LoVo (cell line): ENCODE results near the gene LIN7A.

Source experiments
- DNase-seq: peaks from one replicate; pipeline ENCODE4 v3.0.0-alpha.2; 2016; ENCODE audit warnings: low spot score

Gene LIN7A, protein sequence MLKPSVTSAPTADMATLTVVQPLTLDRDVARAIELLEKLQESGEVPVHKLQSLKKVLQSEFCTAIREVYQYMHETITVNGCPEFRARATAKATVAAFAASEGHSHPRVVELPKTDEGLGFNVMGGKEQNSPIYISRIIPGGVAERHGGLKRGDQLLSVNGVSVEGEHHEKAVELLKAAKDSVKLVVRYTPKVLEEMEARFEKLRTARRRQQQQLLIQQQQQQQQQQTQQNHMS

GRCh38 chr12:80937391-80938238 is at the start of gene LIN7A:
LIN7A (minus strand) TSS chr12:80937934; CDS start chr12:80937722, 212 bp downstream.
- DNase-seq, result no peak

DNA sequence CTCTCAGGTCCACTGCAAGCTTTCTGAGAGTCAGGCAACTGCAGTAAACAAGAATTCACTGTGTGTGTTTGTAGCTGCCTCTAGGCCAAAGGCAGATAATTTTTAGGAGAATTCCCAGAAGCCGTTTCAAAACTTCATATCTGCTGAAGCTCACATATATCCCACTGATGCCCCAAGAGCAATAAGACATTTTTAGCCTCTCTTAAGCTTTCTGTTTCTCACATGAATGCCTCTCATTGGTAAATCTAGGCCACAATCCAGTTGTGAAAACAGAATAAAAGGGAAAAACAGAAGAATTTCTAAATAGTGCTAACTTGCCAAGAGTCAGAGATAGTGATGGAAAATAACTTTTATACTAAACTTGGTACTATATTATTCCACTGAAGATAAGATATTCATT is 48.5 kb upstream of the LIN7A start:
- DNase-seq, result no peak

GRCh38 chr12:80979816-80980215 is 42.1 kb upstream of the LIN7A start:
- DNase-seq, result peak; percentile 23

- DNase-seq, result no peak
Observed at GRCh38 chr12:80979251-80979650, 41.5 kb upstream of the LIN7A start.

DNA sequence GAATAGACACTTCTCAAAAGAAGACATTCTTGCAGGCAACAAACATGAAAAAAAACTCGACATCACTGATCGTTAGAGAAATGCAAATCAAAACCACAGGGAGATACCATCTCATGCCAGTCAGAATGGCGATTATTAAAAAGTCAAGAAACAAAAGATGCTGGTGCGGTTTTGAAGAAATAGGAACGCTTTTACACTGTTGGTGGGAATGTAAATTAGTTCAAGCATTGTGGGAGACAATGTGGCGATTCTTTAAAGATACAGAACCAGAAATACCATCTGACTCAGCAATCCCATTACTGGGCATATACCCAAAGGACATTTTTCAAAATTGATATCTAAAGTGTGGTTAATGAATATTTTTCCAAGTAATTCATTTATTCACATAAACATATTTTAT is 39.6 kb upstream of the LIN7A start:
- DNase-seq, result no peak

DNA sequence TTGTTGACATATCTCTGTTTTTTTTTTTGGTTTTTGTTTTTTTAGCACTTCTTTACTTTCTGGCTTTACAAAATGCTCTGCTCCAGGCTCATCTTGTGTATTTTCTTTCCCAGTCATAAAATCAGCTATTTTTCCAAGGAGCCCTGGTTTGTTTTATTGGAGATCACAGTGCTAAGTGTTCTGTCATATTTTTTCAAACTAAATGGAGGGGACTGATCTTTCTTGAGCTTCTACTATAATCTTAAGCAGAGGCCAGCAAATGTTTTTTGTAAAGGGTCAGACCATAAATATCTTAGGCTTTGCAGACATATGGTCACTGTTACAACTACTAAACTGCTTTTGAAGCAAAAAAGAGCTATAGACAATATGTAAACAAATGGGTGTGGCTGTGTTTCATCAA is 30.6 kb upstream of the LIN7A start:
- no peak for DNase-seq

GRCh38 chr12:80967565-80967964 is 29.8 kb upstream of the LIN7A start:
- no peak for DNase-seq

- no peak for DNase-seq
Observed at GRCh38 chr12:80966001-80966400, 28.3 kb upstream of the LIN7A start.

GRCh38 chr12:80958162-80958561 is 20.4 kb upstream of the LIN7A start:
- no peak for DNase-seq

GRCh38 chr12:80954857-80955520 is 17.3 kb upstream of the LIN7A start:
- DNase-seq, result no peak

- DNase-seq, result no peak
Observed at GRCh38 chr12:80952443-80952842, 14.7 kb upstream of the LIN7A start.

GRCh38 chr12:80946591-80946990 is 8.9 kb upstream of the LIN7A start:
- no peak for DNase-seq

DNA sequence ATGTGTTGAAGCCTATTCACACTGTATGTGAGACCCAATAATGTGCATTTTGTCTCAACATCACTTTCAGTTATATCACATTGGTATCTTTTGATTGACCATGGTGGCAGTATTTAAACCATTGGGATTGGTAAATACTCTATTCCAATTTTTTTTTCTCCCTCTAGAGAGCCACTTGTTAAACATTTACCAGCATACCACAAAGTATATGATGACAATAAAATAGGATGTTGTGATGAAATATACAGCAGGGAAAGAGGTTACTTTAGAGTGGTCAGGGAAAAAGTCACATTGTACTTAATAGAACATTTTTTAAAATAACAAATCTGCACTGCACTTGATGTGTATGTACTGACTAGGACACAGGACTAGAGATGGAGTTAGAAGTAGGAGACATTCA is 5.6 kb upstream of the LIN7A start:
- no peak for DNase-seq

DNA sequence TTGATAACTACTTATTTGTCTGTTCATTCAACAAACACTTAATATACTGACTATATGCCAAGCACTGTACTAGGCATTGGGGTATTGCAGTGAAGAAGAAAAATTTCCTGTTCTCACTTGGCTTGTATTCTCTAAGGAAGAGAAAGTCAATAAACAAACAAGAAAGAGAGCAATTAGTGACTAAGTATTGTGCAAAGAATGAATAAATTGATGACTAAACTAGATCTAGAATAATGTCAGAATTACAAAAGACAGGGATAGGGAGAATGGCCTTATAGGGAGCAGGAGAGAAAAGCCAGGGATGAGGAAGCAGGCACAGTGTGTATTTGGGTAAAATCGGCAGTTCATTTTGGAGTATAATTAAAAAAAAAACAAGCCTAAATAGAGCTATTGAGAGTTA is 4.2 kb upstream of the LIN7A start:
- DNase-seq, result no peak

DNA sequence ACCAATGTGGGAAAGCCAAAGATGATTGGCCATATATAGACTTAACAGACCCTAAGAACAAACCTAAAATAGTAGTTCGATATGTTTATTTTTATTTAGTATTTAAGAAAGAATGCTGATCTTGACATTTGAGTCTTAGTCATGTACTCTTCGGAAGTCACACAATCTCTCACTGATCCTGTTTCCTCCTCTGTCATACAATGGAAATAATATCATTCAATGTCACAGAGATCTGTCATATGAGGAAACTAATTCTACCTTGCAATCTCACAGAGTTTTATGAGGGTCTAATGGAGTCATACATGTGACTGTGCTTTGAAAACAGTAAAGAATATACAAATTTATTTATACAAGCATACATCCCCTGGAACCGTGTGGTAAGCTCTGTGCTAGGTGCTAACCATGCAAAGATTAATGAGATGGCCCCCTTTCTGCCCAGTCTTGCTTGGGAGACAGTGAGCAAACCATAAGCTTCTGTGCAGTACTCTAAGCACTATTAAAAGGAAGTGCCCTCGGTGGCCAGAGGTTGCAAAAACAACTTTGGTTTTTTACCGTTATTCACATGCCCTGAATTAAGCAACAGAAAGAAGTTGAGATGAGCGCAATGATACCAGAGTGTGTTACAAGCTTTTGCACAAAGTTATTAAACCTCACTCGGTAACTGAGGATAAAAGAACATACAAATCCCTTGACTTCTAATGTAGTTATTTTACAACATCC is 1.7 kb upstream of the LIN7A start:
- no peak for DNase-seq

DNA sequence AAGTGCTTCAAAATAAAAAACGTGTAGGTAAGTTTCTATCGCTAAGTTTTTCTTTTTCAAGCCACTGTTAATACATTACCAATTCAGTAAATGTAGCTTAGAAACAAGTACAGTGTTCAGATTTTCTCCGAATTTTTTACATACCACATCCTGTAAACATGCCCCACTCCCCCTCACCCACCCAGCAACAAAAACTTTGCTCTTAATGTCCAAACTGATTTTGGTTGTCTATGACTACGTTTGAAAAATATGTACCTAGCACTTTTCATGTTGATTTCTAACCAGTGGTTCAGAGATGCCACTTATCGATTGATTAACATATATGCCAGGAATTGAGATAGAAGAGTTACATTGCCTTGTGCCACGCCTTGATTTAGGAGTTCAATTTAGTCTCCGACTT is 663 bp upstream of the LIN7A start:
- DNase-seq, result no peak

DNA sequence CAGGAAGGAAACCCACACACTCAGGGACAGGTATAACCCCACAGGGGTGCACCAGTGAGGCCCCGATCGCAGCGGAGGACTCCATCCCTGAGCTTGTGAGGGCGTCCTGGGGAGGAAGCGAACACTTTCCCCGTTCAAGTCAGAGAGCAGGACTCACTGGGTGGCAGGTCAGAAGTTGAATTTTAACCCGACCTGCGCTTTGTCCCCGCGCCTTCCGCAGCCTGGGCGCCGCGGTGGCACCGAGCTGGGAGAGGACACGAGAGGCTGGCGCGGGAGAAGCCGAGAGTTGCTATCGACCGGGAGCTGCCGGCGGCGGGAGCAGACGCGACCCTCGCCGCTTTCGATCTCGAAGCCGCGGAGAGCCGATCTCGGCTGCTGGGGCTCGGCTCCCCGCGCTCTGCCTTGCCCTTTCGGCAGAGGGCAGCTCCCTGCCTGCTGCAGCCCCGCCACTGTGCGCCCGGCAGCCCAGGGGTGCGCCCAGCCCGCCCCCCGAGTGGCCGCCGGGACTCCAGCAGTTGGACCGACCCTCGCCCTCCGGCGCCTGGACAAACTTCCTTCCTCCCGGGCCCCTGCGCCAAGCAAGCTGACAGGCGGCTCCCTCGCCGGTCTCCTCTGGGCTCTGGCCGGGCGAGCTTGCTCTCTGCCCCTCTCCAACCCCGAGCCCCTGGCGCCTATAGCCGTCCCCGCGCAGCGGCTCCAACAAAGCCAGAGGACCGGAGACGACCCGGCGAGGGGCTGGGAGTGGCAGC is 918 bp downstream of the LIN7A start:
- DNase-seq, result no peak

GRCh38 chr12:80936353-80936641 is 1.4 kb downstream of the LIN7A start:
- no peak for DNase-seq

DNA sequence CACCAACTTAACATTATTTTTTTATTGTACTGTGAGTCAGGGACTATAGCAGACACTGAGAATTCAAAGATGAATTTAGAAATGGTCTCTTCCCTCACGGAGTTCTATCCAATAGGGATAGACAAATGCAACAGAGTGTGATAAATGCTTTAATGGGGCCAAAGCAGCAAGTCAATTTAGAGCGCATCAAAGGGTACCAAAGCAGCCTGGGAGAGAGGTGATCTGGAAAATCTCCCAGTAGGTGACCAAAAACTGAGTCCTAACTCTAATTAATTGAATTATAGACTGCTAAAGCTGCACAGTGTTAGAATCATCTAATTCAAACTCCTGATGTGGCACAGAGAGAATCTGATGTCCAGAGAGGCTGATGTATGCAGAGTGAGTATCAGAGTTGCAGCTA is 2.6 kb downstream of the LIN7A start:
- no peak for DNase-seq

- DNase-seq, result no peak
Observed at GRCh38 chr12:80925983-80926382, 11.8 kb downstream of the LIN7A start.

DNA sequence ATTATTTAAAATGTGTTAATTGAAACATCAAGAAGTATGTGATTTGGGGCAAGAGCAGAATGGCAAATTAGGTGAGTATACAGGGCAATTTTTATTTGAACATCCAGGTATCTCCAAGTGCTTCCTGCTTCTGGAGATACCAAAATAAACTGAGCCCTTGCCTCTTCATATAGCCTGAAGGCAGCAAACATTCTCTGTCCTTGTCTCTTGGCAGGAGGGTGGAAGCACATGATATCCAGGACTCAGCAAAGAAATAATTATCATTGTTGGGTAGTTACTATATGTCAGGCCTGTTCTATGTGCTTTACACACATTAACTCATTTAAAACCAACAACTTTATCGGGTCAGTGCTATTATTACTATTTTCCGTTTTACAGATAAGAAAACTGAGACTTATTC is 12.5 kb downstream of the LIN7A start:
- DNase-seq, result no peak

GRCh38 chr12:80924437-80924836 is 13.3 kb downstream of the LIN7A start:
- no peak for DNase-seq
